ENCODE data around the gene NAGPA.

DNA sequence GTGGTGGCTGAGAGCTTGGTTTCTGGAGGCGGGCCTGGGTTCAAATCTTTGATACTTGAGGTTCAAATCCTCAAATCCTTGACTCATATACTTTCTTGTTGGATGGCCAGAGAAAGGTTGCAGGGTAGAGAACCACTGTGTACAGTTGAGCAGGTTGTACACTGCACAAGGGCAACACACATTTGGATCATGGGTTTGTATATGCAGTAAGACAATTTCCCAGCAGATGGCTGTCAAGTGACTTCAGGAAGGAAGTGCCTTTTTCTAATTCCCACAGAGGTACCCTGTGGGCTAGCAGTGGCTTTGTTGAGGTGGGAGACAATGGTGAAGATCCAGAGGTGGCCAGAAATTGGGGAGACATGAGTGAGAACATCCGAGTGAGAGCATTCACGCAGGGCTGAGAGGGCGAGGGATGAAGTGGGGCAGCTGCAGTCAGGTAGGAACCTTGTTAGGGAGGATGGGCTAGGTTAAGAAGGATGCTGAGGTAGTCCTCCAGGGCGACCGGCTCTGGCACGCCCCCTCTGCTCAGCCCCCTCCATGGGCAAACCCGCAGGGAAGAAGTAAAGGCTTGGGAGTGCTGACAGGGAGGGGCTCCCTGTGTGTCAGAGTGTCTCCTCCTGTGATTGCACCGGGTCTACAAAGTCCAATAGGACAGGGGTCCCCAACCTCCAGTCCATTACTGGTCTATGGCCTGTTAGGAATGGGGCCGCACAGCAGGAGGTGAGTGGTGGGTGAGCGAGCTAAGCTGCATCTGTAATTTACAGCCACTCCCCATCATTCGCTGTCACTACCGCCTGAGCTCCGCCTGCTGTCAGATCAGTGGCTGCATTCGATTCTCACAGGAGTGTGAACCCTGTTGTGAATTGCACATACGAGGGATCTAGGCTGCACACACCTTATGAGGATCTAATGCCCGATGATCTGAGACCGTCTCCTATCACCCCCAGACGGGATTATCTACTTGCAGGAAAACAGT is 29.3 kb upstream of the NAGPA start:
- TF ChIP-seq, protein P1, sequence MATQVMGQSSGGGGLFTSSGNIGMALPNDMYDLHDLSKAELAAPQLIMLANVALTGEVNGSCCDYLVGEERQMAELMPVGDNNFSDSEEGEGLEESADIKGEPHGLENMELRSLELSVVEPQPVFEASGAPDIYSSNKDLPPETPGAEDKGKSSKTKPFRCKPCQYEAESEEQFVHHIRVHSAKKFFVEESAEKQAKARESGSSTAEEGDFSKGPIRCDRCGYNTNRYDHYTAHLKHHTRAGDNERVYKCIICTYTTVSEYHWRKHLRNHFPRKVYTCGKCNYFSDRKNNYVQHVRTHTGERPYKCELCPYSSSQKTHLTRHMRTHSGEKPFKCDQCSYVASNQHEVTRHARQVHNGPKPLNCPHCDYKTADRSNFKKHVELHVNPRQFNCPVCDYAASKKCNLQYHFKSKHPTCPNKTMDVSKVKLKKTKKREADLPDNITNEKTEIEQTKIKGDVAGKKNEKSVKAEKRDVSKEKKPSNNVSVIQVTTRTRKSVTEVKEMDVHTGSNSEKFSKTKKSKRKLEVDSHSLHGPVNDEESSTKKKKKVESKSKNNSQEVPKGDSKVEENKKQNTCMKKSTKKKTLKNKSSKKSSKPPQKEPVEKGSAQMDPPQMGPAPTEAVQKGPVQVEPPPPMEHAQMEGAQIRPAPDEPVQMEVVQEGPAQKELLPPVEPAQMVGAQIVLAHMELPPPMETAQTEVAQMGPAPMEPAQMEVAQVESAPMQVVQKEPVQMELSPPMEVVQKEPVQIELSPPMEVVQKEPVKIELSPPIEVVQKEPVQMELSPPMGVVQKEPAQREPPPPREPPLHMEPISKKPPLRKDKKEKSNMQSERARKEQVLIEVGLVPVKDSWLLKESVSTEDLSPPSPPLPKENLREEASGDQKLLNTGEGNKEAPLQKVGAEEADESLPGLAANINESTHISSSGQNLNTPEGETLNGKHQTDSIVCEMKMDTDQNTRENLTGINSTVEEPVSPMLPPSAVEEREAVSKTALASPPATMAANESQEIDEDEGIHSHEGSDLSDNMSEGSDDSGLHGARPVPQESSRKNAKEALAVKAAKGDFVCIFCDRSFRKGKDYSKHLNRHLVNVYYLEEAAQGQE (IDR thresholded peaks at IDR 0.05; ENCODE audit: insufficient read depth in 1 of 2, low read depth in 2 of 2, low read length in 2 of 2): no peak
- TF ChIP-seq TAF1 (IDR thresholded peaks at IDR 0.05; ENCODE audit: borderline replicate concordance, insufficient read depth, low read length) (no peak), SIN3A (IDR thresholded peaks at IDR 0.05; ENCODE audit: borderline replicate concordance, insufficient read depth, low read length) (no peak)
